Measurements from ENCODE around the gene SNED1.

SNED1 gene

DNA sequence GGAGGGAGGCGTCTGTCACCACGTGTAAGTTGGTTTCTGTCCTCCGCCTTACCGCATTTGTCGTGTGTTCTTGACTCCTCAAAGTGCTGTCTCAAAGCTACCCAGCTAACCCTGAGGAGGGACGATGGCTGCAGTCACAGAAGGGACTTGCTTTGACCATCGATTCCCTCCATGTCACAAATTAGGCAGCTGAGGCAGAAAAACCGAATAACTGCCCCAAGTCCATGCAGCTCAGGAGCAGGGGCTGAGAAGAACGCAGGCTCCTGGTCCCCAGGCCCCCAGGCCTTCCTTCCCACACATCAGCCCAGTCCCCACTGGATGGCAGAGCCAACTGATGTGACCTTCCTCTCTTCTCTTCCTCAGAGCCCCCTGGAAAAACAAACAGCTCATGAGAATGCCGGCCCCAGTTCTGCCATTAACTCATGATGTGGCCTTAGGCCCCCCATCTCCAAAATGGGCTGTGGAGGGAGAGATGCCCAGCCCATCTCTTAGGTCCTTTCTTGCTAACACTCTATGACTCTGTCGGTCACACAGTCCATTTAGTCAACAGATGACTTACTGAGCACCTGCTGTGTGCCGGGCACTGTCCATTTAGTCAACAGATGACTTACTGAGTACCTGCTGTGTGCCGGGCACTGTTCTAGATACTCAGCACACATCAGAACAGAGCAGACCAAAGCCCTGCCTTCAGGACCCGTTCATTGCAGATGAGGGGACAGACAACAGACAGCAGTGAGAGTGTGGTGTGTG, 84.1 kb downstream of the SNED1 start:
- Histone ChIP-seq H3K27ac (no peak overlapping the region), H3K79me2 (ENCODE audit: insufficient read depth, low read depth) (no peaks in the 10 kb centered on the region), H3K4me2 (no peak overlapping the region), H4K20me1 (ENCODE audit: insufficient read depth) (no peaks in the 10 kb centered on the region), H3K4me1 (ENCODE audit: low read depth, poor library complexity, severe bottlenecking) (no peaks in the 10 kb centered on the region), H3K27me3 (ENCODE audit: insufficient read depth, low read depth) (no peaks in the 10 kb centered on the region), H2AFZ (ENCODE audit: low read depth) (no peak overlapping the region), H3K4me3 (IDR thresholded peaks at IDR 0.05; ENCODE audit: insufficient read depth, low read depth, low read length) (no peak overlapping the region), H3K36me3 (ENCODE audit: insufficient read depth) (no peaks in the 10 kb centered on the region), H3K9ac (no peak overlapping the region)
- TF ChIP-seq, protein P1, sequence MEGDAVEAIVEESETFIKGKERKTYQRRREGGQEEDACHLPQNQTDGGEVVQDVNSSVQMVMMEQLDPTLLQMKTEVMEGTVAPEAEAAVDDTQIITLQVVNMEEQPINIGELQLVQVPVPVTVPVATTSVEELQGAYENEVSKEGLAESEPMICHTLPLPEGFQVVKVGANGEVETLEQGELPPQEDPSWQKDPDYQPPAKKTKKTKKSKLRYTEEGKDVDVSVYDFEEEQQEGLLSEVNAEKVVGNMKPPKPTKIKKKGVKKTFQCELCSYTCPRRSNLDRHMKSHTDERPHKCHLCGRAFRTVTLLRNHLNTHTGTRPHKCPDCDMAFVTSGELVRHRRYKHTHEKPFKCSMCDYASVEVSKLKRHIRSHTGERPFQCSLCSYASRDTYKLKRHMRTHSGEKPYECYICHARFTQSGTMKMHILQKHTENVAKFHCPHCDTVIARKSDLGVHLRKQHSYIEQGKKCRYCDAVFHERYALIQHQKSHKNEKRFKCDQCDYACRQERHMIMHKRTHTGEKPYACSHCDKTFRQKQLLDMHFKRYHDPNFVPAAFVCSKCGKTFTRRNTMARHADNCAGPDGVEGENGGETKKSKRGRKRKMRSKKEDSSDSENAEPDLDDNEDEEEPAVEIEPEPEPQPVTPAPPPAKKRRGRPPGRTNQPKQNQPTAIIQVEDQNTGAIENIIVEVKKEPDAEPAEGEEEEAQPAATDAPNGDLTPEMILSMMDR (conservative IDR thresholded peaks at IDR 0.05; ENCODE audit: low read depth, low read length) = no peak

DNA sequence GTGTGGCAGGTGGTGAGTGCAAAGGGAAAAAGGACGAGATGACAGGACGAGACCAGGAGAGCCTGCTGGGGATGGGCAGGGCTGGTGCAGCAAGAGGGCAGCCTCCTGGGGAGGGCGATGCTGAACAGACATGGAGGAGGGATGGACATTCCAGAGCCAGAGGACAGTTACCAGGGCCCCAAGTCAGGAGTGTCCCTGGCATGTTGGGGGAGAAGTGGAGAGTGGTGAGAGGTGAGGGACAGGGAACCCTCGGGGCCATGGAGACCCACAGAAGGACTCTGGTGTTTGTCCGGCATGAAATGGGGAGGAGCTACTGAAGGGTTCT, 84.6 kb downstream of the SNED1 start:
- no peak overlapping the region for H3K9ac ChIP-seq
- no peaks in the 10 kb centered on the region for H3K36me3 ChIP-seq (ENCODE audit: insufficient read depth)
- H3K27ac ChIP-seq = no peak overlapping the region
- H3K27me3 ChIP-seq (ENCODE audit: insufficient read depth, low read depth) = no peaks in the 10 kb centered on the region
- H3K4me3 ChIP-seq (IDR thresholded peaks at IDR 0.05; ENCODE audit: insufficient read depth, low read depth, low read length) = no peak overlapping the region
- no peaks in the 10 kb centered on the region for H3K79me2 ChIP-seq (ENCODE audit: insufficient read depth, low read depth)
- TF ChIP-seq, protein P1 (conservative IDR thresholded peaks at IDR 0.05; ENCODE audit: low read depth, low read length) = no peak
- no peak overlapping the region for H3K4me2 ChIP-seq
- no peaks in the 10 kb centered on the region for H3K4me1 ChIP-seq (ENCODE audit: low read depth, poor library complexity, severe bottlenecking)
- H4K20me1 ChIP-seq (ENCODE audit: insufficient read depth) = no peaks in the 10 kb centered on the region
- no peak overlapping the region for H2AFZ ChIP-seq (ENCODE audit: low read depth)

DNA sequence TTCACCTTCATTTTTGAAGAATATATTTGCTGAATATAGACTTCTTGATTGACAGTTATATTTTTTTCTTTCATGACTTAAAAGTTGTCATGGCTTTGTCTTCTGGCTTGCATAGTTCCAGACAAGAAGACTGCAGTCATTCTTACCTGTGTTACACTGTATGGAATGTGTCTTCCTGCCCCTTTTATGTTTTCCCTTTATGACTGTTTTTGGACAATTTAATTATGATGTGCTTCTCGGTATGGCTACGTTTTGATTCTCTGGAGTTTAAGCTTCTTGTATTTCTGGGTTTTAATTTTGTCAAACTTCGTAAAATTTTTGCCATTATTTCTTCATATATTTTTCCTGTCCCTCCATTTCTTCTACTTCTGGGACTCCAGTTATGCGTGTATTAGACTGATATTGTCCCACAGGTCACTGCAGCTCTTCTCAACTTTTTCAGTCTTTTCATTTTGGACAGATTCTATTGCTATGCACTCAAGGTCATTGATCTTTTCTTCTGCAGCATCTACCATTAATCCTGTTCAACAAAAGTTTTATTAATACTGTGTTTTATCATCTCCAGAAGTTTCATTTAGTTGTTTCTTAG, 86.5 kb downstream of the SNED1 start:
- H3K4me1 ChIP-seq (ENCODE audit: low read depth, poor library complexity, severe bottlenecking) = no peaks in the 10 kb centered on the region
- no peaks in the 10 kb centered on the region for H3K27me3 ChIP-seq (ENCODE audit: insufficient read depth, low read depth)
- TF ChIP-seq, protein P1 (conservative IDR thresholded peaks at IDR 0.05; ENCODE audit: low read depth, low read length) = no peak
- no peak overlapping the region for H3K4me2 ChIP-seq
- no peaks in the 10 kb centered on the region for H4K20me1 ChIP-seq (ENCODE audit: insufficient read depth)
- no peak overlapping the region for H3K27ac ChIP-seq
- H3K9ac ChIP-seq = no peak overlapping the region
- no peak overlapping the region for H2AFZ ChIP-seq (ENCODE audit: low read depth)
- H3K4me3 ChIP-seq (IDR thresholded peaks at IDR 0.05; ENCODE audit: insufficient read depth, low read depth, low read length) = no peak overlapping the region
- H3K36me3 ChIP-seq (ENCODE audit: insufficient read depth) = no peaks in the 10 kb centered on the region
- no peaks in the 10 kb centered on the region for H3K79me2 ChIP-seq (ENCODE audit: insufficient read depth, low read depth)

DNA sequence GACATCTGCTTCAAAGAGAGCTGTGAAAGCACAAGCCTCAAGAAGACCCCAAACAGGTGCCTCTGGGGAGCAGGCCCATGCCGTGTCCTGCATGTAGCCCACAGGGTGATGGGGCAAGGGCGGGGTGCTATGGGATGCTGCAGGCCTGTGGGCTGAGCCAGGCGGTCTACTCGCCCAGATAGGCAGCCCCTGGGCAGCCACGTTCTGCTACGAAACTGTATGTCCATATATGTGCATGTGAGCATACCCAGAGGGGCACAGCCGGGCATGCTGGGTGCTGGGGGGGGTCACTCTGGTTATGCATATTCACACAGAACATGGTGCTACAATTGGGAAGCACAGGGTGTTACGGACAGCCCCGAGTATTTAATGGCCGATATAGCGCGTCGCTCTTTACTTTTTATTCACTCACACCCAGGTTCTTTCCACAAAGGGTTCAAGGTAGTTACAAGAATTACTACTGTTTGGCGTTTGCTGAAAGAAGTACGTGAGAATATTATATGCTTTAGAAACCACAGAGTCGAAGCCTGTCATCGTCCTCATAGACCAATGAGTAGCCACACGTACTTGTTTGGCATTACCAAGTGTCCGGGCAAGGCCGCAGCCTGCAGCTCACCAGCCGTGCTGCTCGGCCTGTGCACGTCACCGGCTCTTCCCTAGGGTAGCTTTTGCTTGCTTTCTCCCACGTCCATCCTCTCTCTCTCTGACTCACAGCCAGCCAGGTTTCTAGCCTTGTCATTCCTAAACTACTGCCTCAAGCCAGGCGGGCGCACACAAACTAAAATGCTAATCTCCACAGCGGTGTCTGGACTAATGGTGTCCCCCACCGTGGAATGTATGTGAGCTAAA, 89.2 kb downstream of the SNED1 start:
- H3K4me2 ChIP-seq = no peak overlapping the region
- no peaks in the 10 kb centered on the region for H3K36me3 ChIP-seq (ENCODE audit: insufficient read depth)
- H3K79me2 ChIP-seq (ENCODE audit: insufficient read depth, low read depth) = no peaks in the 10 kb centered on the region
- H4K20me1 ChIP-seq (ENCODE audit: insufficient read depth) = no peaks in the 10 kb centered on the region
- no peak overlapping the region for H2AFZ ChIP-seq (ENCODE audit: low read depth)
- H3K27ac ChIP-seq = no peak overlapping the region
- TF ChIP-seq, protein P1 (conservative IDR thresholded peaks at IDR 0.05; ENCODE audit: low read depth, low read length) = no peak
- no peaks in the 10 kb centered on the region for H3K27me3 ChIP-seq (ENCODE audit: insufficient read depth, low read depth)
- no peak overlapping the region for H3K4me3 ChIP-seq (IDR thresholded peaks at IDR 0.05; ENCODE audit: insufficient read depth, low read depth, low read length)
- no peak overlapping the region for H3K9ac ChIP-seq
- H3K4me1 ChIP-seq (ENCODE audit: low read depth, poor library complexity, severe bottlenecking) = no peaks in the 10 kb centered on the region
